Ureter (tissue), 1 donor: ENCODE results near the gene WWOX. TPM values are rescaled to one million over a fixed set of nuclear protein-coding genes. Genes with fewer than 3 reads are reported as not detected.

ENCODE experiments used
- DNase-seq: peaks from one replicate; pipeline ENCODE4 v3.0.0-alpha.2; 2020; ENCODE audit warnings: low spot score
- total RNA-seq: library from RNA; stranded (reverse); gene quantifications from one replicate; pipeline ENCODE4 v1.2.4, GENCODE V29; 2023
- donor health status: DM: yes; HTN: yes; CAD: no.

WWOX gene
- total RNA-seq, 1 donor from 2014 or later, result 23.5 TPM

GRCh38 chr16:78469787-78470186, 370.3 kb downstream of the WWOX start:
- DNase-seq, result no peak

GRCh38 chr16:78473031-78473699, 373.7 kb downstream of the WWOX start:
- no peak for DNase-seq

- DNase-seq, result no peak
These were observed 375.3 kb downstream of the WWOX start for GRCh38 chr16:78474762-78475161.

DNA sequence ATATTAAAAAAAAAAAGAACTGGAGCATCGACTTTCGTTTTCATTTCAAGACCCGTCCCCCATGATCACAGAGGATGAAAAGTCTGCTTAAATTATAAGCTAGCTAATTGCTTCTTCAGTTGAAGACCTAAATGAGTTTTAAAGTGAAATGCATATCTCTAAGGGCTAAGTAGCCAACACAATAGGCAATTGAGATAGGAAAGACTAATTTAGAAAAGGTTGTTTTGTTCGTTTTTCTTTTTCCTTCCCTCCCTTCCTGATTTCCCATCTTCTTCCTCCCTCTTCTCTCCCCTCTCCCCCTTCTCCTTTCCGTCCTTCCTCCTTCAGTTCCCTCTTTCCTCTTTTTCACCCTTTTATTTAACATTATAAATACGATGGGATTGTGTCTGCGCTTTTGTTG, 377.2 kb downstream of the WWOX start:
- no peak for DNase-seq

DNA sequence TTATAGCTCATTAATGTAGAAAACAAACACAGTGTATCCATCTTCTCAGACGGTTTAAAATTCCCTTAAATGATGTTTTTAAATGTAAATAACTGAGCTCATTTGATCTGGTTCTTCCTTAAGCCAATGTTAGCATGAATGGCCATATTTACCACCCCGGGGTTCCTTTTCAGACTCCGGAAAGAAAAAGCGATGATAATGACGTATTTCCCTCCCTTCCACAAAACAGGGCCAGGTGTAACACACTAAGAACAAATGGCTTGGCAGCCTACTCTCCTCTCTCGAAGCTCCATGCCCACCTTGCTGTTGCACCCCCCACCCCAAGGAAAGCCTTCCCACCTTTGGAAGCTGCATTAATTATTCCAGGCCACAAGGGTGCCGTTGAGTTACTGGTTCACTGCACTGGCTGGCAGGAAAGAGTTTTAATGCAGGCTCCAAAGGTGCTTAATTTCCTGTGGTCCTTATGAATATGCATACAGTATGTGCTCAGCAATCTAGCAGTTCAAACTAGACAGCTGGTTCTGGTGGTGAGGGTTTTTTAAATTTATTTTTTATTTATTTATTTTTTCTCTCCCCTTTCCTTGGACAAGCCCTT, 378.9 kb downstream of the WWOX start:
- no peak for DNase-seq

GRCh38 chr16:78479723-78480122, 380.3 kb downstream of the WWOX start:
- no peak for DNase-seq

GRCh38 chr16:78480588-78480987, 381.1 kb downstream of the WWOX start:
- DNase-seq, result no peak

- DNase-seq, result no peak
These were observed 383.9 kb downstream of the WWOX start for GRCh38 chr16:78483124-78483992.

GRCh38 chr16:78484509-78485058, 385.1 kb downstream of the WWOX start:
- DNase-seq, result no peak

- no peak for DNase-seq
These were observed 385.9 kb downstream of the WWOX start for GRCh38 chr16:78485188-78485916.

- DNase-seq, result no peak
These were observed 386.4 kb downstream of the WWOX start for GRCh38 chr16:78485917-78486257.

DNA sequence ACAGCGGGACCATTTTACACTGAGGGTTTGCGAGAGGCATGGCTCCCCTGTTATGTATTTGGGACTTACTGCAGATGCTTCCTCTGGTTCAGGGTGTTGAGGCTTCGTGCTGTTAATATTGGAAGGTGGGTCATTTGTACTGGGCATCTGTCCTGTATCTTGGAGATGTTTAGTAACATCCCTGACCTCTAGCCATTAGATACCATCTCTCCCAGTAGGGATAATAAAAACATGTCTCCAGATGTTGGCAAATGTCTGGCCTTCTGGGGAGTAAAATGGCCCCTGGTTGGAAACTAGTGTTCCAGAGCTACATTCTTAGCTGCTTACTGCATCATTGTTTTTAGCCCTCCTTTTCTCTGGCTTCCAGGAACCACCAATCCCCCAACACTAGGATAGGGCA, 388.0 kb downstream of the WWOX start:
- no peak for DNase-seq

- DNase-seq, result no peak
These were observed 389.6 kb downstream of the WWOX start for GRCh38 chr16:78489072-78489471.

DNA sequence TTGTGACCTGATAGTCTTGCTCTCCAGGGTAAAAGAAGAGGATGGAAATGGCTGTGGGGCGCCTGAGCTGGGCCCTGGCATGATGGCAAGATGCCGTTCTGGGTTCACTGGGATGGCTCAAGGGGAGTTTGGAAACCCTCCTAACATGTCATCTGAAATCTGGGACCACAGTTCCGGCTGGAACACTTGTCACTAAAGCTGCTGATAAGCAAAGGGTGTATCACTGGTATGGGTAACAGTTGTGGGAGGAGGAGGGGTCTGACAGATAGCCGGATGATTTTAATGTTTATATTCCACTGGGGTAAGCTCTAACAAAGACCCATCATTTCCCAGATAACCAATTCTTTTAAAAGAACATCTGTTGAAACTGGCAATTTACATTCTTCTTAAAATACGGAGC, 390.2 kb downstream of the WWOX start:
- no peak for DNase-seq

DNA sequence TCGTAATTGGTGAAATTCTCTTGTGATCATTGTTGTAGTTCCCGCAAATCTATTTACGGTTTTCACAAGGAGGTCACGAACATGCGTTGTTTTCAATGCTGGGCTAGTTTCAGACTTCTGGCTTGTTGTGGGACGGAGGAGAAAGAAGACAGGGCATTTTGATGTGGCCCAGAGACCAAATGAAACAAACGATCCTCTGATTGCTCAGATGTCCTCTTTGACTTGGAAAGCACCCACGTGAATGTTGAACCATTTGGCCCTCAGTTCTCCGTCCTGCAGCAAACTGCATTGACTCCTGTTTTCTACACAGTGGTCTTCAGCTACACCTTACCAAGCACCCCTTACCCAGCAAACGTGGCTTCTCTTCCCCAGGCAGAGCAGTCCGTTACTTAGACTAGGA, 391.0 kb downstream of the WWOX start:
- DNase-seq, result no peak

DNA sequence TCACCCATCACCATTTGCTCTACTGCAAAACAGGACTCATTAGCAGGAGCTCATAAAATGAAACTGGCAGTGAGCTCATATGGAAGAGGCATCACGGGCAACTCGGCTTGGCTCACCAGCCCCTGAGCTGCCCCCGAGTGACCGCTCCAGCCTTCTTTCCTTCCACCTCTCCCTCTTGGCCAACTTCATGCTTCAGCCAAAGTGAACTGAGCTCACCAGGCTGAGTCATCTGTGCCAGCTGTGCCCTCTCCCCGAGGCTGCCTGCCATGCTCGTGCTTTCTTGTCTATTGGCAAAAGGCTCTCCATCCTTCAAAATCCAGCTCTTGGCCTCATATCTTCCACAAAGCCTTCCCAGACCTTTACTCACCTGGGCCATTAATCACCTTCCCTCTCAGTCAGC, 391.4 kb downstream of the WWOX start:
- no peak for DNase-seq

DNA sequence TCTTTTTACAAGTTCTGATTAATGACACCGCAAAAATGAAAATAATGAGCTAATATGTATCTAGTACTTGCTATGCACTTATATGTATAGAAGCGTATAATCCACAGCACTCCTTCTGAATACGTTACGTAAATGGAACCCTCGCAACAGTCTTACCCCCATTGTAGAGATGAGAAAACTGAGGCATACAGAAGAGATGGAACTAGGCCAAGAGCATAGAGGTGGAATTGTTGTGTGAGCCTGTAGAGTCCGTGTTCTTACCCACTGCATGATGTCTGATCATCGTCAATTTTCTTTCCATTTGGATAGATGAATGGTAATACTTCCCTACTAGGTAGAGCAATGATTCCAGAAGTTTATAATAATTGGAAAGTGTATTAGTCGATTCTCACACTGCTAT, 394.1 kb downstream of the WWOX start:
- no peak for DNase-seq

DNA sequence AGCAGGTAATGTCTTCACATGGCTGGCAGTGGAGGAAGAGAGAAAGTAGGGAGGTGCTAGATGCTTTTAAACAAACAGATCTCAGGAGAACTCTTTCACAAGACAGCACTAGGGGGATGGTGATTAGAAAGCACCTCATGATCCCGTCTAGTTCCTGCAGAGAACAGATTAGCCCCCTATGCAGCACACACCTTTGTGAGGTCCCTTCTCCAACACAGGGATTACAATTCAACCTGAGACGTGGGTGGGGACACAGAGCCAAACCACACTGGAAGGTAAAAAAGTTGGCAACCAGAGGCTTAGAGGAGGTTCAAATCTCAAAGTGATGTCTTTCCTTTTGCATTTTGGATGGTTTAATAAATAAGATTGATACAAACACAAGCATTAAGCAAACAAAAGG, 394.7 kb downstream of the WWOX start:
- DNase-seq, result no peak

DNA sequence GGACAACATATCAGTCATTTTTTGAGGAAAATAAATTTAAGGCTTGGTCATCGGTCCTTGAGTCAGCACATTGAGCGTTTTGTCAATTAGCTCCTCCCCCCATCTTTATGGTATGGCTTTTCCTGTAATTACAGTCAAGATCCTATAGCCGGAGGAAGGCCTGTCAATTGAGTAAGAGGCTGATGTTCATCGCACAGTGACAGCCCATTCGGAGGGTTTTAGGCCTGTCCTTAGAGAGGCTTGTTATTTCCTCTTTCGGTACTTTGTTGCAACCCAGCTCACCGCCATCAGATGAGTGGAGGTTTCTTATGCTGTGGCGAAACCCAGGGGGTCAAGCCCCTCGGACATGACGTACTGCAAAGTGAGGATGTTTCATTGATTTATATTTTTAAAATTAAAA, 395.2 kb downstream of the WWOX start:
- no peak for DNase-seq

DNA sequence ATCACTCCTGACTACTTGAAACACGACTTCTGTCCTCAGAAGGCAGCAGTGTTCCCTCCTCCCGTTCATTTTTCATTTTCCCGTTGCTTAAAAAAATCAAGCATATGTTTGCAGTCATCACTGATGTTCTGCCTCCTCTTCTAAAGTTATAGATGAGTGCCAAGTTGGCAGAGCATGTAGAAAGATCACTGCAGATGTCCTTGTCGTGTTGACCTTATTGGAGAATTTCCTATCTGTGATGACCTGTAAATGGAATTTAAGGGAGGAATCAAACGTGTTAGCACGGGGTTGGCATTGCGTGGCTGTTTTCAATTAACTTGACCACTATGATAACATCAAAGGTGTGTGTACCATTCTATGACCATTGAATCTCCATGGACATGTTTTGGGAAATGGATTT, 396.7 kb downstream of the WWOX start:
- DNase-seq, result no peak

DNA sequence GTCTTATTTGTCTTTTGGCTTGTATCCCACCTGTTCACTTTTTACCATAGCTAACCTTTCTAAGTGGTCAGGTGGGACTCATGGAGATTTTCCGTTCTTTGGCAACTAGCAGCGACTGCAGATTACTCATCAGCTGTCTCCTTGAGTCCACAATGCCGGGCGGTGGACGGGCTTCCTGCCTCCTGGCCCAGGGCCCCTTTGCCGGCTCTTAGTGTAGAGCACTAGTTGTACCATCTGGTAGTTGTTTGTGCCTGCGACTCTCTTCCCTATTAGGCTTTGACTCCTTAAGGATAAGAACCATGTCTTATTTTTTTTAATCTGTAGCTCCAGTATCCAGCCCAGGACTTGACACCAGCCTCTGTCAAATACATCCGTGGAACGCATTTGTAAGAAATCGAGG, 399.9 kb downstream of the WWOX start:
- no peak for DNase-seq

- DNase-seq, result no peak
These were observed 401.3 kb downstream of the WWOX start for GRCh38 chr16:78500659-78501270.
